Measurements from ENCODE around the gene COMMD3.
"Not testable (repeated sequence)": the region's sequence is repeated elsewhere in the genome, so short reads cannot be mapped to it uniquely, and the experiment has no call there.

COMMD3 gene

GRCh38 chr10:22338931-22339330 lies 22.7 kb downstream of the COMMD3 start:
- DNase-seq = no peak

GRCh38 chr10:22339761-22340328 lies 23.7 kb downstream of the COMMD3 start:
- no peak for DNase-seq

GRCh38 chr10:22340329-22341189 lies 24.4 kb downstream of the COMMD3 start:
- peak; percentile 80 to 88 (median 84) for DNase-seq

GRCh38 chr10:22341190-22341925 lies 25.2 kb downstream of the COMMD3 start:
- peak in 2 of 4 experiments; percentile 28 for DNase-seq

GRCh38 chr10:22341926-22342196 lies 25.7 kb downstream of the COMMD3 start:
- no peak for DNase-seq

- DNase-seq = no peak
Measured at GRCh38 chr10:22342421-22342820, 26.2 kb downstream of the COMMD3 start.

- DNase-seq = no peak
Measured at GRCh38 chr10:22343731-22344130, 27.5 kb downstream of the COMMD3 start.

- DNase-seq = no peak
Measured at GRCh38 chr10:22344249-22344648, 28.1 kb downstream of the COMMD3 start.

- no peak for DNase-seq
Measured at GRCh38 chr10:22344781-22345300, 28.7 kb downstream of the COMMD3 start.

- DNase-seq = peak; percentile 65 to 86 (median 75)
Measured at GRCh38 chr10:22345301-22346095, 29.3 kb downstream of the COMMD3 start, which contains the start of gene SPAG6. SPAG6 (plus strand) TSS chr10:22345496; CDS start chr10:22345612, 116 bp downstream.

- no peak for DNase-seq
Measured at GRCh38 chr10:22346096-22346661, 30.0 kb downstream of the COMMD3 start.

- no peak for DNase-seq
Measured at GRCh38 chr10:22349755-22350154, 33.6 kb downstream of the COMMD3 start.

- DNase-seq = no peak
Measured at GRCh38 chr10:22351131-22351703, 35.0 kb downstream of the COMMD3 start.

- no peak for DNase-seq
Measured at GRCh38 chr10:22356324-22356873, 40.2 kb downstream of the COMMD3 start.

- DNase-seq = not testable (repeated sequence)
Measured at GRCh38 chr10:22357770-22358169, 41.6 kb downstream of the COMMD3 start.

GRCh38 chr10:22363305-22363704 lies 47.1 kb downstream of the COMMD3 start:
- DNase-seq = no peak

GRCh38 chr10:22364407-22365140 lies 48.4 kb downstream of the COMMD3 start:
- no peak for DNase-seq

- DNase-seq = peak; percentile 49 to 87 (median 73)
Measured at GRCh38 chr10:22365233-22365632, 49.0 kb downstream of the COMMD3 start.

- DNase-seq = no peak
Measured at GRCh38 chr10:22365644-22366434, 49.7 kb downstream of the COMMD3 start.

GRCh38 chr10:22366435-22366703 lies 50.2 kb downstream of the COMMD3 start:
- no peak for DNase-seq

Data from suppressor macrophage (primary cell).